Measurements from ENCODE around the gene SART1.

DNA sequence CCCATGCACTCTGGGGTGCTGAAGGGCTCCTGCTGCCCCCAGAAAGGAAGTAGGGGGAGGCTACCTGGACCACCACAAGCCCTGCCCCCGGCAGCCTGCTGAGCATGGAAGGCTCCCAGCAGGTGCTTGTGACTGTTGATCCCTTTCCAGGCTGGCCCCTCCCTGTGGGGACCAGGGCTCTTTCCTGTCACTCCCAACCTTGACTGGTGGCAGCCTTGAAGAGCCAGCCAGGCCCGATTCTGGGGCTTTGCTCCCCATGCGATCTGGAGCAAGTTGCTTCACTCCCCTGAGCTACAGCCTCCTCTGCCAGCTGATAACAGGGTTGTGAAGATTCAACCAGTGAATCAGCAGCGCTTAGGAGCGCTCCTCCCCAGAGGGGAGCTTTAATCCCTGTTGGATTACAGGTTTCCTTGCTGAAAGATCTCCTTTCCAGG, 45.7 kb downstream of the SART1 start:
- TF ChIP-seq, protein P1, sequence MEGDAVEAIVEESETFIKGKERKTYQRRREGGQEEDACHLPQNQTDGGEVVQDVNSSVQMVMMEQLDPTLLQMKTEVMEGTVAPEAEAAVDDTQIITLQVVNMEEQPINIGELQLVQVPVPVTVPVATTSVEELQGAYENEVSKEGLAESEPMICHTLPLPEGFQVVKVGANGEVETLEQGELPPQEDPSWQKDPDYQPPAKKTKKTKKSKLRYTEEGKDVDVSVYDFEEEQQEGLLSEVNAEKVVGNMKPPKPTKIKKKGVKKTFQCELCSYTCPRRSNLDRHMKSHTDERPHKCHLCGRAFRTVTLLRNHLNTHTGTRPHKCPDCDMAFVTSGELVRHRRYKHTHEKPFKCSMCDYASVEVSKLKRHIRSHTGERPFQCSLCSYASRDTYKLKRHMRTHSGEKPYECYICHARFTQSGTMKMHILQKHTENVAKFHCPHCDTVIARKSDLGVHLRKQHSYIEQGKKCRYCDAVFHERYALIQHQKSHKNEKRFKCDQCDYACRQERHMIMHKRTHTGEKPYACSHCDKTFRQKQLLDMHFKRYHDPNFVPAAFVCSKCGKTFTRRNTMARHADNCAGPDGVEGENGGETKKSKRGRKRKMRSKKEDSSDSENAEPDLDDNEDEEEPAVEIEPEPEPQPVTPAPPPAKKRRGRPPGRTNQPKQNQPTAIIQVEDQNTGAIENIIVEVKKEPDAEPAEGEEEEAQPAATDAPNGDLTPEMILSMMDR (IDR thresholded peaks at IDR 0.05; ENCODE audit: low read depth, low read length): no peak
- no peak for TF ChIP-seq POLR2A (IDR thresholded peaks at IDR 0.05; ENCODE audit: extremely low read depth, insufficient read length)
- TF ChIP-seq, protein P2, sequence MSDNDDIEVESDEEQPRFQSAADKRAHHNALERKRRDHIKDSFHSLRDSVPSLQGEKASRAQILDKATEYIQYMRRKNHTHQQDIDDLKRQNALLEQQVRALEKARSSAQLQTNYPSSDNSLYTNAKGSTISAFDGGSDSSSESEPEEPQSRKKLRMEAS (IDR thresholded peaks at IDR 0.05; ENCODE audit: low read depth, low read length): no peak
- no peak for TF ChIP-seq MYC (IDR thresholded peaks at IDR 0.05; ENCODE audit: low read depth, low read length)

All from NB4 (cell line).